Fibroblast of skin of back (primary cell): ENCODE data around the gene MRAP.

ENCODE experiments used
- DNase-seq: peaks from one replicate; pipeline ENCODE4 v3.0.0-alpha.2; 2013

The MRAP gene

GRCh38 chr21:32322676-32323075 lies 24.0 kb downstream of the MRAP start:
- no peak for DNase-seq

- DNase-seq = no peak
These were observed 27.1 kb downstream of the MRAP start for GRCh38 chr21:32325706-32326105.

DNA sequence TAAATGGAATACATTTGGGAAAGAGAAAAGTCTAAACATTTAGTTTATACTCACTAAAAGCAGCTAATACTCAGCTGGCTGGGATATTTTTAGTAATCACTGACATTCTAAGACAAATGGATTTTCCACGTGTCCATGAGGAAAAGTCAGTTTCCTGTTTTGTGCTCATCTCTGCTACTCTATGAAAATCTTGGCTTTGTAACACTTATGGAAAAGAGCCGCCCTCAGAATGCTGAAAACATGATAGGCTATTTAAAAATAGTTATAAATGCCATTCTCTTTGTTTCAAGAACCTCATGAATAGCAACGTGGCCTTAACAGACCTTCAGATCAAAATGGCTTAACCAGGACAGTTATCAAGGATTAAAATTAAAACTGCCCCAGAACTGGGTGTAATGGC lies 29.9 kb downstream of the MRAP start:
- peak; percentile 62 for DNase-seq

- peak; percentile 21 for DNase-seq
These were observed 30.7 kb downstream of the MRAP start for GRCh38 chr21:32329331-32329730.

- DNase-seq = peak; percentile 75
These were observed 31.1 kb downstream of the MRAP start for GRCh38 chr21:32329776-32330175.

DNA sequence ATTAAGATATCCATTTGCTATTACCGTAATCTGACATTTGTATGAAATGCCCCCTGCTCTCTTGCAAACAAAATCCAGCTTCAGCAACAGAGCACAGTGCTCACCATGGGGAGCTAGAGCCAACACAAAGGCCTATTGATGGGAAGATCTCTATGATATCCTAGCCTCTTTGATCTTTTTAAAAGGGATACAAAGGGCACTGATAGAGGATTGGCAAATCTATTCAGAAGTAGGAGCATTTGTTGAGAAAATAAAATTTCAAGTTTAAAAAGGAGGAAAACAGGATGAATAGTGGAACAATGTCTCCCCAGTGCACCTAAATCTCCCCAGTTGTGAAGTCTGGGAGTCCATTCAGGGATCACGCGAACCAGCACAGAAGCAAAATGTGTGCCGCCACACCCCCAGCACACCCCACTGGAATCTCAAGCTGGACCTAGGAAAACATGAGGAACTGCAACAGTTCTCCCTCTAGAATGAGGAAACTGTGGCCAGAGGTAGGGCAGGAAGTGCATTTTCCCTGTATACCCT lies 32.2 kb downstream of the MRAP start:
- no peak for DNase-seq

- DNase-seq = no peak
These were observed 33.0 kb downstream of the MRAP start for GRCh38 chr21:32331444-32332305.

GRCh38 chr21:32332463-32332951 lies 33.9 kb downstream of the MRAP start:
- no peak for DNase-seq

GRCh38 chr21:32333953-32334673 lies 35.5 kb downstream of the MRAP start:
- DNase-seq = no peak

- peak; percentile 31 for DNase-seq
These were observed 36.4 kb downstream of the MRAP start for GRCh38 chr21:32334980-32335531.

DNA sequence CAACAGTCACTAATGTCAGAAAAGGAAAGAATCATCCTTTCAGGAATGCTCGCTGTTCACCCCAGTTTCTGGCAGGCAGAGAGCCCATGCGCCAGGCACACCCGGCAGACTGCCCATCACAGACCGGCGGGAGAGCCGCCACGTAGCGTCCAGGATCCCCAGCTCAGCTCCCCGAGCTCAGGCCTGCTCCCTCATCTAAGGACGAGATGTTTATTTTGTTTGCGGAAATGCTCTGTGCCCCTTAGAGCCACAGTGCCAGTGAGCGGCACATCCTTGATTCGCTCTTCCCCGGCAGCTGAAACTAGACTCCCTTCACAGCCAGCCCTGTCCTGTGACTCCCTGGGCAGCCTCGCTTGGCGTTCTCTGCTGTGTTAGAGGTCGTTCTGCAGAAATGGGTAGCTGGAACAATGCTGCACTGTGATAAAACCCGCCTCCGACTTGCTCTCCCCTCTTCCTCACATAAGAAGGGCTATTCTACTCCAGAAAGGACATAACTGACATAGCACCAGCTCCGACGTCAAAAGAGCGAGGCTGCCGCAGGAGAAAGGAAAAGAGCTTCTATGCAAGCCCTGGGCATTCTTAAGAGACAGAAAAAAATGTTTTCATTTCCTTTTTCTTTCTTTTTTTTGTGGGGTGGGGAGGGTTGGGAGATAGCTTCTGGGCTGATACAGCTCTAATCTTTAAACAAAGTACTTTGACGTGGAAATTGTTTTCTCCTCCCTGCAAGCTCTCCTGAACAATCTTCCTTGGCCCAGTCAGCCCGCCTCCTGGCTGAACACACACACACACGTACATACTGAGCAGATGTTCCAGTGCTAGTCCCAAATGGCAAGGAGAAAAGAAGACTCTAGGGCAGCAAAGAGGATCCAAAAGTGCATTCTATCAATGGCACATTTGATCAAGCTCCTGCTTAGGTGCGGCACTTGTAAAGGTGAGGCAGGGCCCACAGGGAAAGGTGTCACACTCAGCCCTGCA lies 37.2 kb downstream of the MRAP start:
- no peak for DNase-seq

DNA sequence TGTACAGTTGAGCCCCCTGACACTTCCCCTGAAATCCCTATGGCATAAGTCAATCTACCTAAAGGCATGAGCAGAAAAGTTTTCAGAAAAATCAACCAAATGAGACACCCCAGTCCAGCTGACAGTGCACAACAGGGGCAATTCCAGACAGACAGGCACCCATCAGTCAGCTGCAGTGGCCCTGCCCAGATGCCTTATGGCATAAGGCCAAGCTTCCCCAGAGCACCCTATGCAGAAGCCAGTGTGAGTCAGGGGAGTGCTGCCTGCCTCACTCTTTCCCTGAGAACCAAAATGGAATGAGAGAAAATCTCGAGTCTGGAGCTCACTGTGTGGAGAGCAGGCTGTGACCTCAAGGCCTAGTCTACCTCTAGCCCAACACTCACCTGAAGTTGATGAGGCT lies 38.1 kb downstream of the MRAP start:
- peak; percentile 63 for DNase-seq

DNA sequence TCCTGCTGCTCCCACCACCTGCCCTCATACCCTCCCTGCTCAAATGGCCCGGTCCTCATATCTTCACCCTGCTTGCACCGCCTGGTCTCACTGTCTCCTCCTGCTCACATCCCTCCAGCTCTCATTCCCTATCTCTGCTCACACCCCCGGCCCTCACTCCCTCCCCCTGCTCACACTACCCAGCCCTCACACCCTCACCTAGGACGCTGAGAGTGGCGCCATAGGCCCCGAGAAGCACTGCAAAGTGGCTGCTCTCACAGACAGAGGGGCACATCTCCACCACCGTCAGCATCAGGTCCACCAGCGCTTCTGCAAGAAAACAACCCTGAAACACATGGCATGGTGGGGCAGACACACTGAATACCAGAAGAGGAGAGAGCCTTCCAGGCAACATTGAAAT lies 38.6 kb downstream of the MRAP start:
- DNase-seq = no peak

- DNase-seq = no peak
These were observed 39.7 kb downstream of the MRAP start for GRCh38 chr21:32338209-32338921.

DNA sequence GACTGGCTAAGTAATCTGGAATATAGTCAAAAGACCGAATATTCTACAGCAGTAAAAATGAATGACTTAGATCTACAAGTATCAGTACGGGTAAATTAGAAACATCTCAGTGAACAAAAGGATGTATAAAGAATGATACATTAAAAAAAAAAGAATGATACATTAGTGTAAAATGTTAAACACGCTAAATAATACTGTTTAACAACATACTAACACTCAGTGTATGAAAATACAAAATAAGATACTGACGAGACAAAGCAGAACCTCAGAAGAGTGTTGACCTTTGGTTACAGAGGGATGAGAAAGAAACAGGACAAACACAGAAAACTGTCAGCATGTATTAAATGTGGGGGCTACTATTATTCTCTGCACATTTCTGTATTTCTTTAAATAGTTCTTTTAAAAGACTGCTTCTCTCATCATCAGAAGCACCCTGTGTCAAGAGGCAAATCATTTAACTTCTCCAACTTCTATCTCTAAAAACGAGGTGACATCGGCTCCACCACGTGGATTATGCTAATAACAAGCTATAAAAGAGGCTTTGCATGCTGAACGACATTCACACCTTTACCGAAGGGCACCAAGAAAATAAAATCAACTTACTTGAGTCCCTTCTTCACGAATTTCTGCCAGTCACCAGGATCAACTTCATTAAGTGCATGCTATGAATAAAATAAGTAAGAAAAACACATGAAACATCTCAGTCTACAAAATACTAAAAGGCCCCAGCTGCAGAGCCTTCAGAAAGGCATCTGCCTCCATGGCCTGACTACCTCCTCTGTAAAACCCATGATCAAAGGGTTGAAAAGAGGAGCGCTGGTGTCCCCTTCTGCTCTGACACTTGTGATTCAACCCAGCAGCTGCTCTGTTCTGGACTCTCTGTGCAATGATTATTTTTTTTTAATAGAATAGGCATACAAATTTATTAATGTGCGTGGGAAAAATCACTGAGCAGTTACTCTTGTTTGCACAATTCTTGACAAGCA lies 42.5 kb downstream of the MRAP start:
- DNase-seq = no peak

- DNase-seq = no peak
These were observed 48.3 kb downstream of the MRAP start for GRCh38 chr21:32346951-32347350.

- DNase-seq = no peak
These were observed 48.7 kb downstream of the MRAP start for GRCh38 chr21:32347351-32347750.

- no peak for DNase-seq
These were observed 49.3 kb downstream of the MRAP start for GRCh38 chr21:32347977-32348376.

GRCh38 chr21:32348604-32349332 lies 50.1 kb downstream of the MRAP start:
- DNase-seq = no peak
